ENCODE measurements around the gene CFC1. TPM values are rescaled to one million over a fixed set of nuclear protein-coding genes. Genes with fewer than 3 reads are reported as not detected.
"Not testable (repeated sequence)": the region's sequence is repeated elsewhere in the genome, so short reads cannot be mapped to it uniquely, and the experiment has no call there.

Gene CFC1
- total RNA-seq, 1 experiment from 2014 or later, result 0.39 TPM

- DNase-seq (ENCODE audit: low spot score), result not testable (repeated sequence)
These were observed 15.8 kb downstream of the CFC1 start for GRCh38 chr2:130583582-130583981.

GRCh38 chr2:130582970-130583369, 16.4 kb downstream of the CFC1 start:
- DNase-seq (ENCODE audit: low spot score), result not testable (repeated sequence)

- not testable (repeated sequence) for DNase-seq (ENCODE audit: low spot score)
These were observed 17.9 kb downstream of the CFC1 start for GRCh38 chr2:130581491-130581890.

GRCh38 chr2:130579121-130579520, 20.3 kb downstream of the CFC1 start:
- DNase-seq (ENCODE audit: low spot score), result not testable (repeated sequence)

GRCh38 chr2:130577559-130577958, 21.8 kb downstream of the CFC1 start:
- not testable (repeated sequence) for DNase-seq (ENCODE audit: low spot score)

GRCh38 chr2:130576209-130576784, 23.1 kb downstream of the CFC1 start:
- not testable (repeated sequence) for DNase-seq (ENCODE audit: low spot score)

GRCh38 chr2:130574230-130574629, 25.1 kb downstream of the CFC1 start:
- DNase-seq (ENCODE audit: low spot score), result not testable (repeated sequence)

- DNase-seq (ENCODE audit: low spot score), result not testable (repeated sequence)
These were observed 27.4 kb downstream of the CFC1 start for GRCh38 chr2:130571929-130572328.

GRCh38 chr2:130566165-130566564, 33.2 kb downstream of the CFC1 start:
- DNase-seq (ENCODE audit: low spot score), result not testable (repeated sequence)

GRCh38 chr2:130556441-130556840, 42.9 kb downstream of the CFC1 start:
- not testable (repeated sequence) for DNase-seq (ENCODE audit: low spot score)

- DNase-seq (ENCODE audit: low spot score), result not testable (repeated sequence)
These were observed 45.2 kb downstream of the CFC1 start for GRCh38 chr2:130554178-130554577.

- DNase-seq (ENCODE audit: low spot score), result not testable (repeated sequence)
These were observed 49.9 kb downstream of the CFC1 start for GRCh38 chr2:130549475-130549874.

GRCh38 chr2:130548418-130548817, 51.0 kb downstream of the CFC1 start:
- DNase-seq (ENCODE audit: low spot score), result not testable (repeated sequence)

GRCh38 chr2:130544978-130545377, 54.4 kb downstream of the CFC1 start:
- DNase-seq (ENCODE audit: low spot score), result not testable (repeated sequence)

GRCh38 chr2:130543785-130544528, 55.4 kb downstream of the CFC1 start:
- DNase-seq (ENCODE audit: low spot score), result not testable (repeated sequence)

GRCh38 chr2:130542789-130543188, 56.6 kb downstream of the CFC1 start:
- not testable (repeated sequence) for DNase-seq (ENCODE audit: low spot score)

Other genes with a start within 250 kb of the CFC1 start
- gene PTPN18, start 243.5 kb downstream of the CFC1 start, total RNA-seq (2014; rRNA removed; shearing (Covaris generic)), result 14.1 and 15.7 TPM in 2 replicates
- 0.10 and 0.31 TPM in 2 replicates for gene POTEI, start 90.2 kb downstream of the CFC1 start, total RNA-seq (2014; rRNA removed; shearing (Covaris generic))
- not detected in 2 replicates for gene CFC1B, start 78.4 kb downstream of the CFC1 start, total RNA-seq (2014; rRNA removed; shearing (Covaris generic))
- not detected in 2 replicates for gene POTEJ, start 11.9 kb upstream of the CFC1 start, total RNA-seq (2014; rRNA removed; shearing (Covaris generic))
- gene GPR148, start 129.5 kb upstream of the CFC1 start, total RNA-seq (2014; rRNA removed; shearing (Covaris generic)), result not detected in 2 replicates
- not detected in 2 replicates for gene AMER3, start 156.0 kb upstream of the CFC1 start, total RNA-seq (2014; rRNA removed; shearing (Covaris generic))
- 1.2 and 1.4 TPM in 2 replicates for gene ARHGEF4, start 237.3 kb upstream of the CFC1 start, total RNA-seq (2014; rRNA removed; shearing (Covaris generic))

Data from H4 (cell line).